Measurements from ENCODE around the gene VPS8. TPM values are rescaled to one million over a fixed set of nuclear protein-coding genes. Genes with fewer than 3 reads are reported as not detected.
"Not testable (repeated sequence)": the region's sequence is repeated elsewhere in the genome, so short reads cannot be mapped to it uniquely, and the experiment has no call there.

Gene VPS8
- polyA plus RNA-seq, 1 donor from 2014 or later: 22.2 TPM

GRCh38 chr3:184889312-184889904 lies 77.4 kb downstream of the VPS8 start:
- no peaks in the 10 kb centered on the region for H3K27me3 Mint-ChIP-seq
- peaks cover 2% of the 10 kb centered on the region for H3K36me3 Mint-ChIP-seq
- H3K27ac Mint-ChIP-seq: no peak overlapping the region
- H3K4me3 Mint-ChIP-seq: no peak overlapping the region
- no peaks in the 10 kb centered on the region for H3K9me3 Mint-ChIP-seq
- peaks cover 0 to 5% (median 1%) of the 10 kb centered on the region in 3 donors for H3K4me1 Mint-ChIP-seq

GRCh38 chr3:184894051-184894450 lies 82.1 kb downstream of the VPS8 start:
- Mint-ChIP-seq H3K27ac (no peak overlapping the region), H3K27me3 (no peaks in the 10 kb centered on the region), H3K9me3 (no peaks in the 10 kb centered on the region), H3K4me1 (no peaks in the 10 kb centered on the region), H3K4me3 (no peak overlapping the region), H3K36me3 (no peaks in the 10 kb centered on the region)

- no peak overlapping the region for H3K4me3 Mint-ChIP-seq
- no peaks in the 10 kb centered on the region for H3K27me3 Mint-ChIP-seq
- no peaks in the 10 kb centered on the region for H3K9me3 Mint-ChIP-seq
- H3K36me3 Mint-ChIP-seq: peaks cover 2% of the 10 kb centered on the region
- H3K27ac Mint-ChIP-seq: no peak overlapping the region
- H3K4me1 Mint-ChIP-seq: no peaks in the 10 kb centered on the region
Measured at GRCh38 chr3:184895350-184895749, 83.4 kb downstream of the VPS8 start.

- Mint-ChIP-seq H3K4me1 (no peaks in the 10 kb centered on the region), H3K27ac (no peak overlapping the region), H3K36me3 (peaks cover 4% of the 10 kb centered on the region), H3K4me3 (no peak overlapping the region), H3K27me3 (no peaks in the 10 kb centered on the region), H3K9me3 (no peaks in the 10 kb centered on the region)
Measured at GRCh38 chr3:184896336-184896735, 84.4 kb downstream of the VPS8 start.

GRCh38 chr3:184899953-184900595 lies 88.1 kb downstream of the VPS8 start:
- Mint-ChIP-seq H3K27me3 (no peaks in the 10 kb centered on the region), H3K27ac (no peak overlapping the region), H3K4me3 (no peak overlapping the region), H3K36me3 (peaks cover 22% of the 10 kb centered on the region), H3K4me1 (no peaks in the 10 kb centered on the region), H3K9me3 (peaks cover 2 to 8% (median 3%) of the 10 kb centered on the region in 3 donors)

DNA sequence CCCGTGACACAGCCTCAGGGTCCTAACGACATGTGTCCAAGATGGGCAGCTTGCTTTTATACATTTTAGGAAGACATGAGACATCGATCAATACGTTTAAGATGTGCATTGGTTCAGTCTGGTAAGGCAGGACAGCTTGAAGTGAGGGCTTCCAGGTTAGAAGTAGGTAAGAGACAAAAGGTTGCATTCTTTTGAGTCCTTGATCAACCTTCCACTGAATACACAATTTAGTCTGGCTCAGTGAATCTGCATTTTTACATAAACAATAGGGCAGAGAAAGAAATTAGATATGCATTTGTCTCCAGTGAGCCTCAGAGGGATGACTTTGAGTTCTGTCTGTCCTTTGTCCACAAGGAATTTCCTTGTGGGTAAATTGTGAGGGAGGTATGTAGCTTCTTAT lies 95.1 kb downstream of the VPS8 start:
- H3K4me3 Mint-ChIP-seq, H3K4me1 Mint-ChIP-seq, H3K27ac Mint-ChIP-seq, H3K27me3 Mint-ChIP-seq: not testable (repeated sequence)
- Mint-ChIP-seq H3K9me3 (peaks cover 2 to 12% (median 5%) of the 10 kb centered on the region in 3 donors), H3K36me3 (peaks cover 36% of the 10 kb centered on the region)

- Mint-ChIP-seq H3K27me3 (no peaks in the 10 kb centered on the region), H3K4me3 (no peak overlapping the region), H3K9me3 (peaks cover 2 to 12% (median 5%) of the 10 kb centered on the region in 3 donors), H3K36me3 (peaks cover 36% of the 10 kb centered on the region), H3K27ac (no peak overlapping the region), H3K4me1 (peaks cover 0 to 2% (median 0%) of the 10 kb centered on the region in 3 donors)
Measured at GRCh38 chr3:184907681-184908649, 96.0 kb downstream of the VPS8 start.

DNA sequence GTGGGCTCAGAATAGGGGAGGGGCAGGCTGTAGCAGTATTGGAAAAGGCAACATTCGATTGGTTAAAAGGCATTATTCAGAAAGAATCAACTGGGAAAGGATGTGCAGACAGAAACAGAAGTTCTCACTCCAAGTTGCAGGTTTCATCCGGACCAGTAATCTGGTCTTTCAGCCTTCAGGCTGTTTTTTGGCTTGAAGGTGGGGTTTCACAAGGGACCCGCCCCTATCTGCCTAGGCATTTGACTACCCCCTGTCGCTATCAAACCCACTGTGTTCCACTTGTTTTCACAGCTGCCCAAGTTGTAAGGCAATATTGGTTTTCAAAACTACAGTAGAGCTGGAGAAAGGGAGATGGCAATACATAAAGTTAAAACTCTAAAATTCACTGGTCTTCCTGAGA lies 96.9 kb downstream of the VPS8 start:
- Mint-ChIP-seq H3K9me3 (peaks cover 2 to 12% (median 5%) of the 10 kb centered on the region in 3 donors), H3K4me1 (peaks cover 0 to 2% (median 0%) of the 10 kb centered on the region in 3 donors), H3K27ac (no peak overlapping the region), H3K36me3 (peaks cover 30% of the 10 kb centered on the region), H3K4me3 (no peak overlapping the region), H3K27me3 (no peaks in the 10 kb centered on the region)

DNA sequence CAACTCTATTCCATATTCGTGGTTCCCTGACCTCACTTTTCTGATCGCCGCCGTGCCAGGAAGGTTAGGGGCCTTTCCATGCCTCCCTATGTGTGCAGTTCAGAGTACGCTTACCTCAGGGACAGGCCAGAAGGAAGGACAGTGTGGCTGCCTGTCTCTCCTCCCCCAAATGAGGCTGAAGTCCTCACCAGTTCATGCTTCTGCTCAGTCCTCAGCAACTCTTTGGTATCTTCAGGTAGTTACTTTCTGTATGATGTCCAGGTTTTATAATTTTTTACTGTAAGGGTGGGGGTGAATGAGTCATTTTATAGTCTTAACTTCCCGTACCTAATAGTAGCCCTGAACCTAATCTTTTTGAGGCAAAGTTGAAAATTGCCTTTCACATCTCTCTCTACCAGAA lies 98.7 kb downstream of the VPS8 start:
- Mint-ChIP-seq H3K36me3 (peaks cover 20% of the 10 kb centered on the region), H3K9me3 (no peaks in the 10 kb centered on the region), H3K27me3 (no peaks in the 10 kb centered on the region), H3K4me1 (peaks cover 0 to 2% (median 0%) of the 10 kb centered on the region in 3 donors), H3K27ac (no peak overlapping the region), H3K4me3 (no peak overlapping the region)

DNA sequence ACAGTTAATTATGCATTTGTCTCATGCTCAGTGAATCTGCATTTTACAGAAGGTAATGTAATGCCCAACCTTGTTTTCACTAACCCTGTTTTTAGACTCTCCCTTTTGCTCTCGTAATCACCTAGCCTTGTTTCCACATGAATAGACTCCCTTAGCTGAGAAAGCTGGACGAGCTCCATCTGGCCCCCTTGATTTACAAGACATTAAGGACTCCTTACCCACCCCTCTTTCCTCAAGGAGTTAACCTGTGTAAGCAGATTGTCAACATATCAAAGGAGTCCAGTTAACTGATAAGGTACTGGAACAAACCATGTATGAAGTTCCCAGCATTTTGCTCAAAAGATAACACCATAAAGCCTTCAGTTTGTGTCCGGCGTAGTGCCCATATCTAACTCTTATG lies 99.6 kb downstream of the VPS8 start:
- Mint-ChIP-seq H3K27ac (no peak overlapping the region), H3K9me3 (no peaks in the 10 kb centered on the region), H3K4me3 (no peak overlapping the region), H3K36me3 (peaks cover 17% of the 10 kb centered on the region), H3K27me3 (no peaks in the 10 kb centered on the region), H3K4me1 (peaks cover 0 to 2% (median 0%) of the 10 kb centered on the region in 3 donors)

DNA sequence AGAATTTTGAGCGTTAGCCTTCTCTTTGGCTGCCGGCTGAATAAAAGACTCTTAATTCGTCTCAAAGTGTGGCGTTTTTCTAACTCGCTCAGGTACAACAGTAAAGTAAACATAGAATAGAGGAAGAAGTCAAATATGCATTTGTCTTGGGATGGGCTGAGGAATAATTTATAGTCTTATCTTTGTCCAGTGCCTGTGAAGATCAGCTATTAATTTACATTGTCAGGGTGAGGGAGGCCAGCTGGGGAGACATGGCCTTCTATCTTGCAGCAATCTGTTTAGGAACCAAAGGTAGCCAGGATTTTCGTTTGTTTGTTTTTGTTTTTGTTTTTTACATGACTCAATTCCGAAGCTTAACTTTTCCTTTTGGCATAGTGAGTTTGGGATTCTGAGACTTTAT lies 100.2 kb downstream of the VPS8 start:
- Mint-ChIP-seq H3K9me3 (no peaks in the 10 kb centered on the region), H3K36me3 (peaks cover 16% of the 10 kb centered on the region), H3K27me3 (no peaks in the 10 kb centered on the region), H3K4me1 (peaks cover 0 to 2% (median 0%) of the 10 kb centered on the region in 3 donors), H3K27ac (no peak overlapping the region), H3K4me3 (no peak overlapping the region)

GRCh38 chr3:184914628-184915027 lies 102.7 kb downstream of the VPS8 start:
- H3K36me3 Mint-ChIP-seq: peaks cover 18% of the 10 kb centered on the region

GRCh38 chr3:184918750-184919149 lies 106.8 kb downstream of the VPS8 start:
- Mint-ChIP-seq H3K4me3 (no peak overlapping the region), H3K27me3 (no peaks in the 10 kb centered on the region), H3K36me3 (peaks cover 11% of the 10 kb centered on the region), H3K4me1 (no peaks in the 10 kb centered on the region), H3K9me3 (no peaks in the 10 kb centered on the region), H3K27ac (no peak overlapping the region)

More at GRCh38 chr3:184914628-184915027, 102.7 kb downstream of the VPS8 start:
- Mint-ChIP-seq H3K4me3 (no peak overlapping the region), H3K9me3 (no peaks in the 10 kb centered on the region), H3K4me1 (no peaks in the 10 kb centered on the region), H3K27ac (no peak overlapping the region), H3K27me3 (no peaks in the 10 kb centered on the region)

- no peaks in the 10 kb centered on the region for H3K4me1 Mint-ChIP-seq
- H3K9me3 Mint-ChIP-seq: no peaks in the 10 kb centered on the region
- H3K36me3 Mint-ChIP-seq: peaks cover 13% of the 10 kb centered on the region
- H3K27ac Mint-ChIP-seq: no peak overlapping the region
- H3K27me3 Mint-ChIP-seq: no peaks in the 10 kb centered on the region
- no peak overlapping the region for H3K4me3 Mint-ChIP-seq
Measured at GRCh38 chr3:184919651-184920050, 107.7 kb downstream of the VPS8 start.

GRCh38 chr3:184924547-184924946 lies 112.6 kb downstream of the VPS8 start:
- Mint-ChIP-seq H3K4me3 (no peak overlapping the region), H3K27me3 (no peaks in the 10 kb centered on the region), H3K4me1 (no peaks in the 10 kb centered on the region), H3K36me3 (peaks cover 13% of the 10 kb centered on the region), H3K9me3 (no peaks in the 10 kb centered on the region), H3K27ac (peak overlapping the region in 1 of 3 donors; percentile 19)
